Duodenal mucosa (tissue), 2 donors: ENCODE data around the gene UBE2E2.
"Not testable (repeated sequence)": the region's sequence is repeated elsewhere in the genome, so short reads cannot be mapped to it uniquely, and the experiment has no call there.

Experiments used
- H3K27ac ChIP-seq: one replicate; pipeline ENCODE4 v1.7.0; 2013; ENCODE audit warnings: low read depth, low read length
- H3K27me3 ChIP-seq, 2 donors: one replicate each; pipeline ENCODE4 v1.7.0; 2013; ENCODE audit warnings: low read length in 2 of 2, control low read depth in 1 of 2; ENCODE audit not compliant: insufficient read depth in 2 of 2, control insufficient read depth in 1 of 2
- H3K36me3 ChIP-seq, 2 donors: one replicate each; pipeline ENCODE4 v1.7.0; 2013; ENCODE audit warnings: low read length in 2 of 2, control low read depth in 1 of 2; ENCODE audit not compliant: insufficient read depth in 2 of 2, control insufficient read depth in 1 of 2
- H3K4me1 ChIP-seq, 2 donors: one replicate each; pipeline ENCODE4 v1.7.0; 2013; ENCODE audit warnings: low read length in 2 of 2, control low read depth in 1 of 2; ENCODE audit not compliant: insufficient read depth in 2 of 2, control insufficient read depth in 1 of 2
- H3K4me3 ChIP-seq, 2 donors: one replicate each; pipeline ENCODE4 v1.7.0; 2013; ENCODE audit warnings: low read length in 2 of 2, low read depth in 1 of 2
- H3K9ac ChIP-seq, 2 donors: one replicate each; pipeline ENCODE4 v1.7.0; 2013; ENCODE audit warnings: low read length in 2 of 2, low read depth in 1 of 2
- H3K9me3 ChIP-seq, 2 donors: one replicate each; pipeline ENCODE4 v1.7.0; 2013; ENCODE audit warnings: low read length in 2 of 2, control low read depth in 1 of 2; ENCODE audit not compliant: control insufficient read depth in 1 of 2

The UBE2E2 gene

GRCh38 chr3:23319366-23320312 lies 116.5 kb downstream of the UBE2E2 start:
- H3K27ac ChIP-seq: no peak overlapping the region
- H3K4me1 ChIP-seq: no peaks in the 10 kb centered on the region
- H3K27me3 ChIP-seq: no peaks in the 10 kb centered on the region
- no peak overlapping the region for H3K9ac ChIP-seq
- no peaks in the 10 kb centered on the region for H3K9me3 ChIP-seq
- H3K36me3 ChIP-seq: no peaks in the 10 kb centered on the region
- H3K4me3 ChIP-seq: no peak overlapping the region

- Histone ChIP-seq H3K4me3 (no peak overlapping the region), H3K27me3 (no peaks in the 10 kb centered on the region), H3K4me1 (no peaks in the 10 kb centered on the region), H3K27ac (no peak overlapping the region), H3K9me3 (no peaks in the 10 kb centered on the region), H3K36me3 (no peaks in the 10 kb centered on the region), H3K9ac (no peak overlapping the region)
These were observed 117.8 kb downstream of the UBE2E2 start for GRCh38 chr3:23320586-23321570.

- no peak overlapping the region for H3K27ac ChIP-seq
- no peaks in the 10 kb centered on the region for H3K9me3 ChIP-seq
- H3K4me1 ChIP-seq: no peaks in the 10 kb centered on the region
- H3K9ac ChIP-seq: no peak overlapping the region
- no peaks in the 10 kb centered on the region for H3K27me3 ChIP-seq
- no peaks in the 10 kb centered on the region for H3K36me3 ChIP-seq
- H3K4me3 ChIP-seq: no peak overlapping the region
These were observed 121.6 kb downstream of the UBE2E2 start for GRCh38 chr3:23324745-23325144.

GRCh38 chr3:23325466-23326065 lies 122.4 kb downstream of the UBE2E2 start:
- Histone ChIP-seq H3K9me3 (no peaks in the 10 kb centered on the region), H3K27me3 (no peaks in the 10 kb centered on the region), H3K36me3 (no peaks in the 10 kb centered on the region), H3K9ac (no peak overlapping the region), H3K27ac (no peak overlapping the region), H3K4me1 (no peaks in the 10 kb centered on the region), H3K4me3 (no peak overlapping the region)

GRCh38 chr3:23329471-23330105 lies 126.5 kb downstream of the UBE2E2 start:
- Histone ChIP-seq H3K27me3 (no peaks in the 10 kb centered on the region), H3K9ac (no peak overlapping the region), H3K4me1 (no peaks in the 10 kb centered on the region), H3K4me3 (no peak overlapping the region), H3K36me3 (no peaks in the 10 kb centered on the region), H3K9me3 (no peaks in the 10 kb centered on the region), H3K27ac (no peak overlapping the region)

GRCh38 chr3:23330568-23330967 lies 127.4 kb downstream of the UBE2E2 start:
- no peak overlapping the region for H3K9ac ChIP-seq
- no peaks in the 10 kb centered on the region for H3K4me1 ChIP-seq
- no peaks in the 10 kb centered on the region for H3K27me3 ChIP-seq
- H3K27ac ChIP-seq: no peak overlapping the region
- no peaks in the 10 kb centered on the region for H3K36me3 ChIP-seq
- H3K9me3 ChIP-seq: no peaks in the 10 kb centered on the region
- no peak overlapping the region for H3K4me3 ChIP-seq

- H3K9me3 ChIP-seq: no peaks in the 10 kb centered on the region
- H3K36me3 ChIP-seq: no peaks in the 10 kb centered on the region
- H3K4me1 ChIP-seq: no peaks in the 10 kb centered on the region
- no peaks in the 10 kb centered on the region for H3K27me3 ChIP-seq
- no peak overlapping the region for H3K27ac ChIP-seq
- no peak overlapping the region for H3K4me3 ChIP-seq
- H3K9ac ChIP-seq: no peak overlapping the region
These were observed 128.2 kb downstream of the UBE2E2 start for GRCh38 chr3:23331141-23331935.

- Histone ChIP-seq H3K27ac (no peak overlapping the region), H3K4me1 (no peaks in the 10 kb centered on the region), H3K9me3 (no peaks in the 10 kb centered on the region), H3K36me3 (no peaks in the 10 kb centered on the region), H3K27me3 (no peaks in the 10 kb centered on the region), H3K9ac (no peak overlapping the region), H3K4me3 (no peak overlapping the region)
These were observed 130.5 kb downstream of the UBE2E2 start for GRCh38 chr3:23333633-23334032.

GRCh38 chr3:23336853-23337252 lies 133.7 kb downstream of the UBE2E2 start:
- H3K27me3 ChIP-seq, H3K4me1 ChIP-seq, H3K9me3 ChIP-seq, H3K27ac ChIP-seq, H3K4me3 ChIP-seq, H3K36me3 ChIP-seq, H3K9ac ChIP-seq: not testable (repeated sequence)
